GM23248 (cell line): ENCODE data around the gene AQP12A.

ENCODE experiments used
- EZH2 ChIP-seq: fragments of 200-600 bp; sonication (generic); IDR thresholded peaks from 2 replicates; pipeline ENCODE4 v1.6.1; 2018; ENCODE audit warnings: antibody characterized with exemption, mild to moderate bottlenecking; ENCODE audit not compliant: insufficient read depth, poor library complexity, severe bottlenecking
- EZH2phosphoT487 ChIP-seq: fragments of 200-600 bp; sonication (generic); IDR thresholded peaks from 2 replicates; pipeline ENCODE4 v1.6.1; 2018; ENCODE audit warnings: antibody characterized with exemption, moderate library complexity, mild to moderate bottlenecking, low read depth; ENCODE audit not compliant: insufficient read depth

DNA sequence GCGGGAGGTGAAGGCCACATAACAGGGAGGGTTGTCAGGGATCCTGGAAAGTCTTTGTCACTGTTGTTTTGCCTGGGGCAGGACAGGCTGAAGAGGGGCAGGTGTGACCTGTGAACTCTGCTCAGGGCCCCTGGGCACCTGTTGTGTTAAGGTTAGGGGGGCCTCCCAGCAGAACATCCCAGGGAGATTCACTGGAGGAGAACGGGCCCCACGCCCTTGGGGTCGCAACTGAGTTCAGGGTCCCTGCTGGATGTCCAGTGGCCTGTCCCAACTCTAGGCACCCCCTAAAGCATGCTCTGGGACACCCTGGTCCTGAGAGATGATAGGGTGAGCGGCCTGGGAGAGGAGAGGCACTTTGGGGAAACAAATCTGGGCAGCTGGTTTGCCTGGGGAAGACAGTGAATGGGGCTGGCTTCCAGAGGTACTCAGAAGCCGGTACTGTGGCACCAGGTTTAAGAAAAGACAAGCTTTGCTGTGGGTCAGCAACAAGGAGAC is 43.5 kb upstream of the AQP12A start:
- TF ChIP-seq EZH2 (no peak), EZH2phosphoT487 (no peak)
